H1 (cell line): ENCODE measurements around the gene VASP.

Source experiments
- CTCF ChIP-seq, 3 experiments: IDR thresholded peaks; 1 replicate in 2 of 3; 2 replicates in 1 of 3; pipeline versions ENCODE4 v1.5.1 to v1.6.1; 2011; ENCODE audit warnings: low read length in 3 of 3, mild to moderate bottlenecking in 3 of 3, inconsistent platforms in 2 of 3, low read depth in 1 of 3, moderate library complexity in 1 of 3; ENCODE audit not compliant: insufficient read depth in 1 of 3; ENCODE audit errors: control extremely low read depth in 1 of 3
- JUND ChIP-seq: IDR thresholded peaks from 2 replicates; pipeline ENCODE4 v1.6.1; 2011; ENCODE audit warnings: mild to moderate bottlenecking, improper control_type of control experiment, low read length
- NRF1 ChIP-seq: IDR thresholded peaks from 2 replicates; pipeline ENCODE4 v1.6.1; 2011; ENCODE audit warnings: mild to moderate bottlenecking, low read depth, low read length, improper control_type of control experiment
- POLR2AphosphoS5 ChIP-seq: IDR thresholded peaks from 2 replicates; pipeline ENCODE4 v1.6.1; 2011; ENCODE audit warnings: low read depth, low read length

GRCh38 chr19:45556835-45557234 lies 49.6 kb downstream of the VASP start:
- TF ChIP-seq JUND (no peak), NRF1 (no peak), CTCF (IDR thresholded peaks at IDR 0.05; ENCODE audit: control extremely low read depth in 1 of 3, insufficient read depth in 1 of 3, low read depth in 1 of 3, low read length in 3 of 3) (no peak), POLR2AphosphoS5 (no peak)
